H1 (cell line): ENCODE data around the gene GPC6. TPM values are rescaled to one million over a fixed set of nuclear protein-coding genes. Genes with fewer than 3 reads are reported as not detected.

Experiments used
- CTCF ChIA-PET: fragments of 300-600 bp; sonication (Branson Sonifier 250); formaldehyde crosslinking; loops from one replicate; lab custom pipeline; 2021; ENCODE audit not compliant: partially characterized antibody; lab: Charles Lee
- POLR2A ChIA-PET: fragments of 300-600 bp; sonication (Branson Sonifier 250); formaldehyde crosslinking; loops from one replicate; lab custom pipeline; 2021; ENCODE audit warnings: inconsistent platforms; ENCODE audit not compliant: partially characterized antibody; lab: Charles Lee
- DNase-seq, 2 experiments: peaks; one replicate each; pipeline versions ENCODE4 v3.0.0 to v3.0.0-alpha.2; 2010 to 2022; ENCODE audit warnings: low spot score in 2 of 2, low read depth in 1 of 2, mixed read lengths in 1 of 2
- FAIRE-seq: peaks from 2 replicates; lab custom pipeline; 2011; peaks lifted over from hg19 to GRCh38; lab: Jason Lieb, UNC
- H2AFZ ChIP-seq: 2 replicates; pipeline ENCODE4 v1.8.1; 2012; ENCODE audit warnings: low read length, inconsistent platforms
- H2AK5ac ChIP-seq: 2 replicates; pipeline ENCODE4 v1.6.1; 2013; ENCODE audit warnings: low read depth, low read length
- H2BK120ac ChIP-seq: replicated peaks from 2 replicates; pipeline ENCODE3; 2013; ENCODE audit warnings: low read depth, low read length, inconsistent platforms
- H2BK12ac ChIP-seq: 2 replicates; pipeline ENCODE4 v1.6.1; 2013; ENCODE audit warnings: low read depth, low read length
- H2BK15ac ChIP-seq: 2 replicates; pipeline ENCODE4 v1.6.1; 2013; ENCODE audit warnings: low read length
- H2BK20ac ChIP-seq: 2 replicates; pipeline ENCODE4 v1.6.1; 2013; ENCODE audit warnings: low read length
- H2BK5ac ChIP-seq: 2 replicates; pipeline ENCODE4 v1.6.1; 2013; ENCODE audit warnings: low read depth, low read length
- H3K14ac ChIP-seq: 2 replicates; pipeline ENCODE4 v1.6.1; 2013; ENCODE audit warnings: inconsistent platforms; ENCODE audit not compliant: insufficient read length
- H3K18ac ChIP-seq: 2 replicates; pipeline ENCODE4 v1.6.1; 2013; ENCODE audit warnings: low read length; ENCODE audit errors: extremely low read depth
- H3K23ac ChIP-seq: 2 replicates; pipeline ENCODE4 v1.6.1; 2013; ENCODE audit warnings: inconsistent platforms; ENCODE audit not compliant: insufficient read length
- H3K23me2 ChIP-seq: 2 replicates; pipeline ENCODE4 v1.6.1; 2013; ENCODE audit warnings: low read depth, low read length
- H3K27ac ChIP-seq: 2 replicates; pipeline ENCODE4 v1.6.1; 2011; ENCODE audit warnings: low read depth, low read length, inconsistent platforms
- H3K27me3 ChIP-seq, 4 experiments: replicated peaks in 1 of 4; 1 replicate in 1 of 4; 2 replicates in 3 of 4; pipeline versions ENCODE4 v1.6.1 to v1.8.1; 2011 to 2013; ENCODE audit warnings: low read length in 3 of 4, mild to moderate bottlenecking in 3 of 4, inconsistent platforms in 2 of 4, mixed read lengths in 2 of 4, moderate library complexity in 1 of 4; ENCODE audit not compliant: control insufficient read depth in 3 of 4, insufficient read depth in 3 of 4; ENCODE audit errors: extremely low read depth in 1 of 4
- H3K36me3 ChIP-seq, 4 experiments: 2 replicates each; pipeline versions ENCODE4 v1.6.1 to v1.8.1; 2011 to 2013; ENCODE audit warnings: mild to moderate bottlenecking in 4 of 4, low read length in 3 of 4, moderate library complexity in 2 of 4, control low read depth in 1 of 4, inconsistent platforms in 1 of 4; ENCODE audit not compliant: insufficient read depth in 4 of 4, control insufficient read depth in 2 of 4
- H3K4ac ChIP-seq: replicated peaks from 2 replicates; pipeline ENCODE3; 2013; ENCODE audit warnings: low read length, low read depth, mixed read lengths, inconsistent platforms; ENCODE audit not compliant: insufficient read length
- H3K4me1 ChIP-seq, 4 experiments: replicated peaks in 1 of 4; 1 replicate in 1 of 4; 2 replicates in 3 of 4; pipeline versions ENCODE4 v1.6.1 to v1.8.1; 2011 to 2013; ENCODE audit warnings: low read length in 3 of 4, inconsistent platforms in 2 of 4, mixed read lengths in 1 of 4; ENCODE audit not compliant: insufficient read depth in 4 of 4, control insufficient read depth in 3 of 4
- H3K4me2 ChIP-seq, 2 experiments: 2 replicates each; pipeline versions ENCODE4 v1.6.1 to v1.8.1; 2011 to 2013; ENCODE audit warnings: low read depth in 2 of 2, low read length in 2 of 2, control low read depth in 1 of 2, inconsistent platforms in 1 of 2, mild to moderate bottlenecking in 1 of 2; ENCODE audit not compliant: insufficient read depth in 1 of 2
- H3K4me3 ChIP-seq, 4 experiments: fragments of 200-600, 300-600 bp in 1 of 4; sonication (generic), shearing (Covaris generic), sonication (Bioruptor Twin) in 1 of 4; 2 replicates each; pipeline versions ENCODE4 v1.5.1 to v1.8.1; 2011 to 2016; ENCODE audit warnings: low read length in 4 of 4, low read depth in 3 of 4, control low read depth in 2 of 4, inconsistent platforms in 2 of 4, mild to moderate bottlenecking in 2 of 4, mixed read lengths in 1 of 4, moderate library complexity in 1 of 4; ENCODE audit not compliant: insufficient read depth in 2 of 4; ENCODE audit errors: extremely low read depth in 1 of 4
- H3K56ac ChIP-seq: replicated peaks from 2 replicates; pipeline ENCODE3; 2013; ENCODE audit warnings: low read depth, mild to moderate bottlenecking, mixed read lengths, low read length, inconsistent platforms; ENCODE audit not compliant: insufficient read length
- H3K79me1 ChIP-seq: 2 replicates; pipeline ENCODE4 v1.6.1; 2013; ENCODE audit warnings: low read depth, low read length, control low read depth
- H3K79me2 ChIP-seq, 2 experiments: 2 replicates each; pipeline versions ENCODE4 v1.6.1 to v1.8.1; 2012 to 2013; ENCODE audit warnings: low read length in 2 of 2, mild to moderate bottlenecking in 2 of 2, inconsistent platforms in 1 of 2; ENCODE audit not compliant: insufficient read depth in 2 of 2, control insufficient read depth in 1 of 2
- H3K9ac ChIP-seq, 4 experiments: replicated peaks in 1 of 4; 1 replicate in 1 of 4; 2 replicates in 3 of 4; pipeline versions ENCODE4 v1.6.1 to v1.8.1; 2011 to 2013; ENCODE audit warnings: low read depth in 3 of 4, low read length in 3 of 4, control low read depth in 2 of 4, mild to moderate bottlenecking in 2 of 4, moderate library complexity in 2 of 4, inconsistent platforms in 1 of 4; ENCODE audit errors: extremely low read depth in 1 of 4
- H3K9me3 ChIP-seq, 2 experiments: 2 replicates each; pipeline versions ENCODE4 v1.6.1 to v1.8.1; 2012 to 2013; ENCODE audit warnings: mild to moderate bottlenecking in 2 of 2, moderate library complexity in 2 of 2, control low read depth in 1 of 2, inconsistent platforms in 1 of 2, low read depth in 1 of 2, low read length in 1 of 2, mixed read lengths in 1 of 2; ENCODE audit not compliant: insufficient read depth in 2 of 2
- H4K20me1 ChIP-seq, 2 experiments: replicated peaks in 1 of 2; 2 replicates each; pipeline versions ENCODE3 to v1.8.1; 2011 to 2013; ENCODE audit warnings: inconsistent platforms in 2 of 2, low read length in 2 of 2, mild to moderate bottlenecking in 1 of 2; ENCODE audit not compliant: insufficient read depth in 2 of 2, control insufficient read depth in 1 of 2
- H4K5ac ChIP-seq: 2 replicates; pipeline ENCODE4 v1.6.1; 2013; ENCODE audit warnings: low read length, low read depth, mixed read lengths, inconsistent platforms; ENCODE audit not compliant: insufficient read length
- H4K8ac ChIP-seq: 2 replicates; pipeline ENCODE4 v1.8.0; 2013; ENCODE audit warnings: mild to moderate bottlenecking, moderate library complexity, low read length, inconsistent platforms; ENCODE audit not compliant: insufficient read depth; ENCODE audit errors: extremely low read depth
- H4K91ac ChIP-seq: replicated peaks from 2 replicates; pipeline ENCODE3; 2013; ENCODE audit warnings: low read length, mixed read lengths, inconsistent platforms; ENCODE audit not compliant: insufficient read length
- ASH2L ChIP-seq: fragments of 200-600, 300-600 bp; sonication (generic); IDR thresholded peaks from one replicate; pipeline ENCODE4 v1.7.1; 2017; ENCODE audit warnings: low read length
- CBX8 ChIP-seq: fragments of 300-800, 300-1000 bp; sonication (generic); IDR thresholded peaks from 2 replicates; pipeline ENCODE4 v1.7.1; 2016; ENCODE audit warnings: low read depth, low read length, borderline replicate concordance
- CHD1 ChIP-seq: IDR thresholded peaks from 2 replicates; pipeline ENCODE4 v1.6.1; 2012; ENCODE audit warnings: low read depth, low read length, improper control_type of control experiment
- HDAC2 ChIP-seq, 2 experiments: fragments of 300-600 bp in 1 of 2; sonication (generic) in 1 of 2; IDR thresholded peaks; 2 replicates each; pipeline ENCODE4 v1.6.1; 2011 to 2012; ENCODE audit warnings: low read depth in 2 of 2, low read length in 2 of 2, mild to moderate bottlenecking in 2 of 2, moderate library complexity in 2 of 2, borderline replicate concordance in 1 of 2, inconsistent platforms in 1 of 2
- KDM4A ChIP-seq: IDR thresholded peaks from one replicate; pipeline ENCODE4 v1.7.1; 2012; ENCODE audit warnings: low read depth, mild to moderate bottlenecking, moderate library complexity, low read length, inconsistent platforms; ENCODE audit not compliant: severe bottlenecking
- POLR2AphosphoS5 ChIP-seq: IDR thresholded peaks from 2 replicates; pipeline ENCODE4 v1.6.1; 2011; ENCODE audit warnings: low read depth, low read length
- RFX5 ChIP-seq: IDR thresholded peaks from 2 replicates; pipeline ENCODE4 v1.6.1; 2011; ENCODE audit warnings: low read depth, low read length, improper control_type of control experiment, borderline replicate concordance
- SAP30 ChIP-seq: fragments of 300-600 bp; sonication (generic); IDR thresholded peaks from 2 replicates; pipeline ENCODE4 v1.7.1; 2012; ENCODE audit warnings: low read length, moderate library complexity, mild to moderate bottlenecking, inconsistent platforms; ENCODE audit not compliant: insufficient read depth, insufficient replicate concordance
- SIRT6 ChIP-seq: IDR thresholded peaks from one replicate; pipeline ENCODE4 v1.7.1; 2012; ENCODE audit warnings: low read length, inconsistent platforms
- SP1 ChIP-seq: IDR thresholded peaks from 2 replicates; pipeline ENCODE4 v1.6.1; 2011; ENCODE audit warnings: low read depth, low read length
- TAF7 ChIP-seq: optimal IDR thresholded peaks from 2 replicates; pipeline ENCODE3; 2011; ENCODE audit warnings: low read depth, mild to moderate bottlenecking, inconsistent platforms, low read length, moderate library complexity, borderline replicate concordance
- YY1 ChIP-seq: IDR thresholded peaks from 2 replicates; pipeline ENCODE4 v1.6.1; 2011; ENCODE audit warnings: low read depth, mild to moderate bottlenecking, low read length
- WGBS, 2 experiments: shearing (Covaris generic) in 1 of 2; methylation state at CpG; one replicate each; pipeline versions ENCODE4 v1.1.6 to v1.1.7; 2013 to 2015; ENCODE audit warnings: low lambda C conversion rate in 2 of 2, mixed read lengths in 2 of 2, inconsistent platforms in 1 of 2, low coverage in 1 of 2, missing lambda C conversion rate in 1 of 2; ENCODE audit not compliant: insufficient replicate concordance in 2 of 2, insufficient coverage in 1 of 2, insufficient read length in 1 of 2; ENCODE audit errors: extremely low coverage in 1 of 2, missing lambda C conversion rate in 1 of 2; 5-methylcytosine and 5-hydroxymethylcytosine counted together
- polyA plus RNA-seq, 7 experiments: library from polyadenylated mRNA; depleted of rRNA in 3 of 7; stranded (reverse) in 5 of 7; unstranded in 2 of 7; fragments of >200 nt in 5 of 7; fragments of 200-250 nt in 2 of 7; gene quantifications; 1 replicate in 5 of 7; 2 replicates in 1 of 7; 4 replicates in 1 of 7; pipeline versions ENCODE4 v1.2.1 to v1.2.3, GENCODE V29; 2011 to 2013; ENCODE audit warnings: missing spikeins in 2 of 7, mixed read lengths in 2 of 7
- total RNA-seq: library from RNA; stranded (reverse); fragmentation: NEBNext Ultra II Directional; extraction: Animal tissue kit (Norgen Biotek cat#: 25700); gene quantifications from 2 replicates; pipeline ENCODE4 v1.2.1, GENCODE V29; 2021
- TF ChIP-seq, protein P1 (sequence below): IDR thresholded peaks from 2 replicates; pipeline ENCODE4 v1.6.1; 2012; ENCODE audit warnings: inconsistent platforms
- TF ChIP-seq, protein P2 (sequence below): IDR thresholded peaks from 2 replicates; pipeline ENCODE4 v1.6.1; 2012; ENCODE audit warnings: inconsistent platforms

GPC6 gene
- total and polyA plus RNA-seq, 2 of the 8 experiments (the other 6 are each of a cell fraction or from before 2014, with no cell fraction given) = 5.4 to 12.0 TPM

DNA sequence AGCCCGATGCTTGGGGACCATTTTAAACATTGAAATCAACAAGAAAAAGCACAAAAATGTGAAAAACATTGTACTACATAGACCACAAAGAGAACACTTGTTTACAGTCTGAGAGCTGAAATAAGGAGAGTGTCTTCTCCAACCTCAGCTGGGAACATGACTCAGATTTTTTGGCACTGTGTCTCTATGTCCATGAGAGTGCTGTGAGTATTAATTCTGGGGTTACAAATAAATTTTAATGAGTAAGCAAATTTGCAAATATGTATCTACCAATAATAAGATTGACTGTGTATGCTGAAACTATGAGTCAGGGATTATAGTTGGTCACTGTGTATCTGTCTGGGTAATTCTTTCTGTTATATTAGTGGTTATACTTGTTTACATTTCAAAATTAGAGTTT lies 1078.9 kb downstream of the GPC6 start:
- no peak for FAIRE-seq
- POLR2A ChIA-PET = no interaction called here

More for the DNA sequence above, 1078.9 kb downstream of the GPC6 start:
- Histone ChIP-seq H2AK5ac (no peak overlapping the region), H4K5ac (no peak overlapping the region), H3K36me3 (no peaks in the 10 kb centered on the region), H3K79me1 (no peaks in the 10 kb centered on the region), H3K27me3 (no peaks in the 10 kb centered on the region), H3K18ac (no peak overlapping the region), H3K4me3 (no peak overlapping the region), H3K56ac (no peak overlapping the region), H3K9ac (no peak overlapping the region), H3K9me3 (no peaks in the 10 kb centered on the region), H3K4me2 (no peak overlapping the region), H2BK120ac (no peak overlapping the region), H3K27ac (no peak overlapping the region), H2BK5ac (no peak overlapping the region), H3K23ac (no peak overlapping the region), H3K79me2 (no peaks in the 10 kb centered on the region), H4K8ac (no peak overlapping the region), H2AFZ (no peak overlapping the region), H3K4me1 (peaks cover 0 to 8% (median 3%) of the 10 kb centered on the region in 4 experiments; a peak in 4 of 7 replicates), H2BK15ac (no peak overlapping the region), H4K20me1 (no peaks in the 10 kb centered on the region), H3K4ac (no peak overlapping the region), H3K14ac (no peak overlapping the region), H4K91ac (no peak overlapping the region), H2BK20ac (no peak overlapping the region), H3K23me2 (no peaks in the 10 kb centered on the region), H2BK12ac (no peak overlapping the region)
- CTCF ChIA-PET = no interaction called here
- DNase-seq = no peak
- WGBS, 2 experiments = 93% methylated on average over 1 of the region's 1 CpG; no CpG with 5 or more reads in 1 of the 2 experiments
- no peak for TF ChIP-seq SIRT6
- no peak for TF ChIP-seq POLR2AphosphoS5
- no peak for TF ChIP-seq YY1
- TF ChIP-seq SP1 = no peak
- no peak for TF ChIP-seq CHD1
- no peak for TF ChIP-seq ASH2L
- TF ChIP-seq RFX5 = no peak
- TF ChIP-seq TAF7 = no peak
- no peak for TF ChIP-seq CBX8
- TF ChIP-seq SAP30 = no peak
- TF ChIP-seq, protein P1, sequence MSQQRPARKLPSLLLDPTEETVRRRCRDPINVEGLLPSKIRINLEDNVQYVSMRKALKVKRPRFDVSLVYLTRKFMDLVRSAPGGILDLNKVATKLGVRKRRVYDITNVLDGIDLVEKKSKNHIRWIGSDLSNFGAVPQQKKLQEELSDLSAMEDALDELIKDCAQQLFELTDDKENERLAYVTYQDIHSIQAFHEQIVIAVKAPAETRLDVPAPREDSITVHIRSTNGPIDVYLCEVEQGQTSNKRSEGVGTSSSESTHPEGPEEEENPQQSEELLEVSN = no peak
- TF ChIP-seq, protein P2, sequence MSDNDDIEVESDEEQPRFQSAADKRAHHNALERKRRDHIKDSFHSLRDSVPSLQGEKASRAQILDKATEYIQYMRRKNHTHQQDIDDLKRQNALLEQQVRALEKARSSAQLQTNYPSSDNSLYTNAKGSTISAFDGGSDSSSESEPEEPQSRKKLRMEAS = no peak
- no peak for TF ChIP-seq KDM4A
- no peak for TF ChIP-seq HDAC2 (IDR thresholded peaks at IDR 0.05; ENCODE audit: borderline replicate concordance in 1 of 2, low read depth in 2 of 2, low read length in 2 of 2)
